Smooth muscle cell (in vitro differentiated cells): ENCODE measurements around the gene PRR18. TPM values are rescaled to one million over a fixed set of nuclear protein-coding genes. Genes with fewer than 3 reads are reported as not detected.
"Not testable (repeated sequence)": the region's sequence is repeated elsewhere in the genome, so short reads cannot be mapped to it uniquely, and the experiment has no call there.

Source experiments
- DNase-seq: peaks from one replicate; lab custom pipeline; 2025; ENCODE audit not compliant: unreplicated experiment; lab: John Stamatoyannopoulos, UW
- H2AFZ ChIP-seq: fragments of 200-600 bp; sonication (generic); 2 replicates; pipeline ENCODE4 v1.6.0; 2016; ENCODE audit warnings: antibody characterized with exemption, low read depth, mild to moderate bottlenecking
- H3F3A ChIP-seq: fragments of 200-600 bp; sonication (generic); 2 replicates; pipeline ENCODE4 v1.6.0; 2017; ENCODE audit warnings: antibody characterized with exemption, low read depth
- H3K27ac ChIP-seq: fragments of 200-600 bp; sonication (generic); 2 replicates; pipeline ENCODE4 v1.5.1; 2016; ENCODE audit warnings: low read depth, mild to moderate bottlenecking
- H3K27me3 ChIP-seq: fragments of 200-600 bp; sonication (generic); 2 replicates; pipeline ENCODE4 v1.6.1; 2016; ENCODE audit warnings: low read depth, mild to moderate bottlenecking
- H3K36me3 ChIP-seq: fragments of 200-600 bp; sonication (generic); 2 replicates; pipeline ENCODE4 v1.5.1; 2016; ENCODE audit warnings: low read depth
- H3K4me1 ChIP-seq: fragments of 200-600 bp; sonication (generic); 2 replicates; pipeline ENCODE4 v1.5.1; 2016; ENCODE audit warnings: low read depth
- H3K4me2 ChIP-seq: fragments of 200-600 bp; sonication (generic); 2 replicates; pipeline ENCODE4 v1.6.0; 2016; ENCODE audit warnings: mild to moderate bottlenecking
- H3K4me3 ChIP-seq: fragments of 200-600 bp; sonication (generic); 2 replicates; pipeline ENCODE4 v1.5.1; 2016; ENCODE audit warnings: mild to moderate bottlenecking
- H3K79me2 ChIP-seq: fragments of 200-600 bp; sonication (generic); 2 replicates; pipeline ENCODE4 v1.6.0; 2016; ENCODE audit warnings: low read depth, mild to moderate bottlenecking
- H3K9ac ChIP-seq: fragments of 200-600 bp; sonication (generic); 2 replicates; pipeline ENCODE4 v1.6.0; 2016; ENCODE audit warnings: low read depth
- H3K9me3 ChIP-seq: fragments of 200-600 bp; sonication (generic); replicated peaks from 2 replicates; pipeline ENCODE4 v1.5.1; 2016; ENCODE audit warnings: low read depth
- H4K20me1 ChIP-seq: fragments of 200-600 bp; sonication (generic); 2 replicates; pipeline ENCODE4 v1.6.0; 2016; ENCODE audit warnings: low read depth
- CTCF ChIP-seq: fragments of 200-600 bp; sonication (generic); IDR thresholded peaks from 2 replicates; pipeline ENCODE4 v1.5.1; 2017; ENCODE audit warnings: borderline replicate concordance, mild to moderate bottlenecking, antibody characterized with exemption; ENCODE audit not compliant: insufficient read depth, poor library complexity, severe bottlenecking
- WGBS: methylation state at CpG from one replicate; pipeline ENCODE4 v1.1.7; 2016; ENCODE audit warnings: low lambda C conversion rate; 5-methylcytosine and 5-hydroxymethylcytosine counted together
- polyA plus RNA-seq: library from polyadenylated mRNA; unstranded; fragments of >200 nt; fragmentation: Nextera tagmentation; extraction: Ambion mirVana; gene quantifications from 2 replicates; pipeline ENCODE4 v1.2.1, GENCODE V29; 2016
- total RNA-seq: library from RNA; depleted of rRNA; stranded (reverse); fragments of >200 nt; gene quantifications from 2 replicates; pipeline ENCODE4 v1.2.3, GENCODE V29; 2014

Gene PRR18
- total and polyA plus RNA-seq, 2 experiments from 2014 or later = not detected

- TF ChIP-seq CTCF = no peak
- no peaks in the 10 kb centered on the region for H3K27me3 ChIP-seq
- H3K4me2 ChIP-seq = no peak overlapping the region
- peaks cover 9% of the 10 kb centered on the region for H3K4me1 ChIP-seq
- DNase-seq = no peak
- H3K27ac ChIP-seq = no peak overlapping the region
- H3K79me2 ChIP-seq = peaks cover 4% of the 10 kb centered on the region
- H3F3A ChIP-seq = no peaks in the 10 kb centered on the region
- no peaks in the 10 kb centered on the region for H4K20me1 ChIP-seq
- H3K9me3 ChIP-seq = no peaks in the 10 kb centered on the region
- H3K4me3 ChIP-seq = no peak overlapping the region
- H3K36me3 ChIP-seq = no peaks in the 10 kb centered on the region
- no peak overlapping the region for H2AFZ ChIP-seq
- no peak overlapping the region for H3K9ac ChIP-seq
Measured at GRCh38 chr6:166346965-166347364, 38.8 kb upstream of the PRR18 start.

GRCh38 chr6:166346449-166346848 lies 38.3 kb upstream of the PRR18 start:
- H4K20me1 ChIP-seq = no peaks in the 10 kb centered on the region
- no peak overlapping the region for H2AFZ ChIP-seq
- no peak overlapping the region for H3K4me3 ChIP-seq
- H3F3A ChIP-seq = no peaks in the 10 kb centered on the region
- H3K9ac ChIP-seq = no peak overlapping the region
- H3K27me3 ChIP-seq = no peaks in the 10 kb centered on the region
- H3K4me1 ChIP-seq = peaks cover 12% of the 10 kb centered on the region
- no peak overlapping the region for H3K27ac ChIP-seq
- no peaks in the 10 kb centered on the region for H3K36me3 ChIP-seq
- DNase-seq = no peak
- WGBS = 88% methylated on average over 3 of the region's 3 CpGs
- no peak overlapping the region for H3K4me2 ChIP-seq
- TF ChIP-seq CTCF = no peak
- H3K9me3 ChIP-seq = no peaks in the 10 kb centered on the region
- H3K79me2 ChIP-seq = peaks cover 10% of the 10 kb centered on the region

GRCh38 chr6:166345672-166346071 lies 37.5 kb upstream of the PRR18 start:
- H3K4me2 ChIP-seq, H3K27ac ChIP-seq, H3K9ac ChIP-seq, H3F3A ChIP-seq, H3K4me3 ChIP-seq, H3K9me3 ChIP-seq, H3K36me3 ChIP-seq, H3K27me3 ChIP-seq, H2AFZ ChIP-seq, H4K20me1 ChIP-seq, DNase-seq: not testable (repeated sequence)
- WGBS = 90% methylated on average over 9 of the region's 9 CpGs
- peaks cover 19% of the 10 kb centered on the region for H3K4me1 ChIP-seq
- peaks cover 17% of the 10 kb centered on the region for H3K79me2 ChIP-seq

- not testable (repeated sequence) for H2AFZ ChIP-seq, DNase-seq, H3K9me3 ChIP-seq, H3K9ac ChIP-seq, H3K36me3 ChIP-seq, H4K20me1 ChIP-seq, H3K27me3 ChIP-seq, H3F3A ChIP-seq, H3K4me3 ChIP-seq
- 98% methylated on average over 2 of the region's 2 CpGs for WGBS
- Histone ChIP-seq H3K27ac (peak overlapping the region; percentile 90), H3K4me2 (peak overlapping the region; percentile 99), H3K79me2 (peaks cover 25% of the 10 kb centered on the region), H3K4me1 (peaks cover 20% of the 10 kb centered on the region)
Measured at GRCh38 chr6:166344921-166345320, 36.7 kb upstream of the PRR18 start.

- 41% methylated on average over 8 of the region's 8 CpGs for WGBS
- H3K4me1 ChIP-seq = peaks cover 20% of the 10 kb centered on the region
- H3K4me3 ChIP-seq = no peak overlapping the region
- peaks cover 30% of the 10 kb centered on the region for H3K79me2 ChIP-seq
- peak overlapping the region; percentile 99 for H3K4me2 ChIP-seq
- H3K9ac ChIP-seq = peak overlapping the region; percentile 97
- no peak overlapping the region for H2AFZ ChIP-seq
- H3K9me3 ChIP-seq = no peaks in the 10 kb centered on the region
- H3K27ac ChIP-seq = peak overlapping the region; percentile 90
- TF ChIP-seq CTCF = no peak
- no peak for DNase-seq
- no peaks in the 10 kb centered on the region for H3F3A ChIP-seq
- H4K20me1 ChIP-seq = peaks cover 17% of the 10 kb centered on the region
- no peaks in the 10 kb centered on the region for H3K36me3 ChIP-seq
- H3K27me3 ChIP-seq = no peaks in the 10 kb centered on the region
Measured at GRCh38 chr6:166344240-166344639, 36.0 kb upstream of the PRR18 start.
